A172 (cell line): ENCODE data around the gene SNX30. TPM values are rescaled to one million over a fixed set of nuclear protein-coding genes. Genes with fewer than 3 reads are reported as not detected.

Source experiments
- DNase-seq: peaks from one replicate; pipeline ENCODE4 v3.0.0-alpha.2; 2015; ENCODE audit warnings: low spot score
- total RNA-seq: library from RNA; depleted of rRNA; stranded (reverse); fragments of >200 nt; shearing (Covaris generic); gene quantifications from 2 replicates; pipeline ENCODE4 v1.2.3, GENCODE V29; 2014

Gene SNX30
- total RNA-seq, 1 experiment from 2014 or later: 11.8 TPM

- no peak for DNase-seq
Observed at GRCh38 chr9:112783551-112783954, 33.0 kb downstream of the SNX30 start.

DNA sequence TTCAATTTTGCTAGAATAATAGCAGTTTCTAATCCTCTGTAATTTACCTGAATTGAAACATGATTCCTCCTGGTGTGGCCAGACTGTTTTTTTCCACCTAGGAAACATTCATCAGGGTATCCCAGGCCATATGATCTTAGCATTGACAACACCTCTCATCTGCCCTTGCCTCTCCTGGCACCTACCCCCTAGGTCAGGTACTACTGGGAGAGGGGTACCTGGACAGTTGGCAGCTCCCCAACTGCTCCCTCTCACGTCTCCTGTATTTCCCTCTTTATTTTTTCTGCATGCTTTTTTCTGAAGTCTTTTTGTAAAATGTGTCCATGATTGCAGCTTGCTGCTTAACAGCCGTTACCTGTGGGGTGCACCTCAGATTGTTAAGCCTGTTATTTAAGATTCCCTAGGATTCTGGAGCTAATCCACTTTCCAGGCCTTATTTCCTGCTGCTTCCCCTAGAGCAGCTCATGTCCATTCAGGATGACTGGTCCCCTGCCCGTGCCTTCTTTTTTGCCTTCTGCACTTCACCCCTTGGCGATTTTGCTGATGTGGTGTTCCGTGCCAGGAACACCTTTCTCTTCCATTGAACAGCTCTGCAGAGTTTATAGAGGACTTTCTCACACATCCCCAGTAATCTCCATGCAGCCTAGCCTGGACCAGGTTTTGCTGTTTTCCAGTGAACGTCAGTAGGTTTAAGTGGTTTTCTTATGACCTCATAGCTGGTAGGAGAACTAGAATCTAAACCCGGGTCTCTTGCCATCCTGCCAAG lies 33.6 kb downstream of the SNX30 start:
- DNase-seq: no peak

- no peak for DNase-seq
Observed at GRCh38 chr9:112785986-112786385, 35.4 kb downstream of the SNX30 start.

GRCh38 chr9:112786829-112787520 lies 36.4 kb downstream of the SNX30 start:
- no peak for DNase-seq

GRCh38 chr9:112787978-112788377 lies 37.4 kb downstream of the SNX30 start:
- no peak for DNase-seq

GRCh38 chr9:112789473-112789872 lies 38.9 kb downstream of the SNX30 start:
- DNase-seq: no peak

DNA sequence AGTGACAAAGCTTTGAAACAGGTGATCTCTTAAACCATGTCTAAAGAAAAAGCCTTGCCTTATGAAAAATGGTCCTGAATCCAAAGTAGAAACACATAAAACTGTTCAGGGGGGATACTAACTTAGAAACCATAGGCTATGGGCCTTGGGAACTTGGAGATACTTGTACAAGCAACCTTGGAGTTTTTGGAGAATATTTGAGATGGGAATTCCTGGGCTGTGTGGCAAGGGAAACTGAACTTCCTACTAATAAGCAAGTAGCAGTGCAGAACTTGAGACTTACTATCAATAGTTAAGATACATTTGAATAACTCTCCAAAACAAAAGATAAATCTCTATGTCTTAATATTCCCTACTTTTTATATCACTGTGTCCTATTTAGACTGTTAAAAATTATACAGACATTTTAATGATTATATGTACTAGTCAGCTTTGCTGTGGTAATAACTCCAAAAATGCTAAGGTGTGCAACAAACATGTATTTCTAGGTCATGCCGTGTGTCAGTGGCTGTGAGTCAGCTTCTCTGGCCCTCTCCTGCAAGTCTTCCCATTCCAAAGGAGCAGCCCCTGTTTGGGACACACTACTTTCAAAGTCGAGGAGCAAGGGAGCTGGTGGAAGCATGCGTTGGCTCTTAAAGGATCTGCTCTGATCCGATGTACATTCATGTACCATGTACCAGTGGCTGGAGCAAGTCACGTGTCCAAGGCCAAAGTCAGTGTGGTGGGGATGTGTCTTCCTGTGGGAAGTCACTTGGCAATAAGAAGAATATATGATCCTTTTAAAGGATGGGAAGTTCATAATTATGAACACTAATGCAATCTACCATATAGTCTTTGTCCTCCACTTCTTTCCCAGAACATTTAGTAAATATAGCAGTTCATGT lies 39.6 kb downstream of the SNX30 start:
- DNase-seq: no peak

GRCh38 chr9:112792670-112793069 lies 42.1 kb downstream of the SNX30 start:
- DNase-seq: no peak

- peak; percentile 63 for DNase-seq
Observed at GRCh38 chr9:112793213-112793810, 42.8 kb downstream of the SNX30 start.

DNA sequence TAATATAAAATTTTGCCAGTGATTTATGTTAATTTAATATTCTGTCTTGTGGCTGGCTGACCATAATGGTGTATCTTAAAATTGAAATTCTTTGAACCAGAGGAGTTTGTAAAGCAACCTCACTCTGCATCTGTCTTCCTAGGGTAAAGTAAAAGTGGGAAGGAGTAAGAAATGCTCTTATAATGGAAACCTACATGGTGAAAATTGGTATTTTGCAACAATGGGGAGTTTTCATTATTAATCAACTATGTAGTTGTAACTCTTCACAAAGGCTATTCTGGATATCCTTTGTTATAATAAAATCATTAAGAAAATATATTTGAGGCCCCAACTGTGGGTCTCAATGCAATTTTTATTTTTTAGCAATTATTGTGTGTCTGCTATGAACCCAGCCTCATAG lies 44.2 kb downstream of the SNX30 start:
- DNase-seq: no peak

GRCh38 chr9:112795921-112796320 lies 45.4 kb downstream of the SNX30 start:
- DNase-seq: no peak

DNA sequence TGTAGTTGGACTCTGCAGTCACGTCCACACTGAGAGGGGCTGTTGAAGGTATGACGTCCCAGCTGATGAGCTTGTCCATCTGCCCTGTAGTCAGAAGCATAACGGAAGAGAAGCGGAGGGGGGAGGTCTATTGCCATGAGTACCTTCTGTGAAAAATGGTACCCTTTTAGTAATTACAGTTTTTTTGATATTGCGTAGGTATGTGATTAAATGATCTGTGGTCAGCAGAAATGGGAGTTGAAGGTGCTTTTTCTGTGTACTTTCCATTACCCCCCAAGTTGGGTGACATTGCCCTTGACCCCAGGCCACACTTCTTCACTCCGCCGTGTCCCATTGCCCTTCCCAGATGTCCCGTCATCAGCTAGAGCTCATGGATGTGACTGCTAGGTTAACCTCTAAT lies 45.9 kb downstream of the SNX30 start:
- no peak for DNase-seq

DNA sequence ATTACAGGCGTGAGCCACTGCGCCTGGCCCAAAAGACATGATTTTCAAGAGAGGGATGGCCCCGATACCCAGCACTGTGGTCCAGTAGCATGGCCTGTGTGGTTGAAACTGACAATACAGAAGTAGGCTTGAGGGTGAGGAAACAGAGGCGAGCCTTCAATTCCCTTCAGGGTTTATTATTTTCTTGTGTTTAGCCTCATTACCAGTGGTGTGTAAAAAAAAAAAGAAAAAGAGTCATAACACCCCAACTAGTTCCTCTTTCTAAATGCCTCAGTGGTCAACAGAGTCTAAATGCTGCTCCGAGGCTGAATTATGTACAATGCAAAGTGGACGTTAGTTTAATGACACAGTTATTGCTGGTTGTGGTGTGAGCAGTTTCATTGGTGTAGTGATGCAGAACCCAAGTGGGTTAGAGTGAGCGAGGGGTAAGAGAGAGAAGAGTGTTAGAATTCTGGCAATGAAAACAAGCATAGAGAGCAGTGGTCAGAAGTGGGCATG lies 58.8 kb downstream of the SNX30 start:
- no peak for DNase-seq

GRCh38 chr9:112809906-112810305 lies 59.3 kb downstream of the SNX30 start:
- no peak for DNase-seq

DNA sequence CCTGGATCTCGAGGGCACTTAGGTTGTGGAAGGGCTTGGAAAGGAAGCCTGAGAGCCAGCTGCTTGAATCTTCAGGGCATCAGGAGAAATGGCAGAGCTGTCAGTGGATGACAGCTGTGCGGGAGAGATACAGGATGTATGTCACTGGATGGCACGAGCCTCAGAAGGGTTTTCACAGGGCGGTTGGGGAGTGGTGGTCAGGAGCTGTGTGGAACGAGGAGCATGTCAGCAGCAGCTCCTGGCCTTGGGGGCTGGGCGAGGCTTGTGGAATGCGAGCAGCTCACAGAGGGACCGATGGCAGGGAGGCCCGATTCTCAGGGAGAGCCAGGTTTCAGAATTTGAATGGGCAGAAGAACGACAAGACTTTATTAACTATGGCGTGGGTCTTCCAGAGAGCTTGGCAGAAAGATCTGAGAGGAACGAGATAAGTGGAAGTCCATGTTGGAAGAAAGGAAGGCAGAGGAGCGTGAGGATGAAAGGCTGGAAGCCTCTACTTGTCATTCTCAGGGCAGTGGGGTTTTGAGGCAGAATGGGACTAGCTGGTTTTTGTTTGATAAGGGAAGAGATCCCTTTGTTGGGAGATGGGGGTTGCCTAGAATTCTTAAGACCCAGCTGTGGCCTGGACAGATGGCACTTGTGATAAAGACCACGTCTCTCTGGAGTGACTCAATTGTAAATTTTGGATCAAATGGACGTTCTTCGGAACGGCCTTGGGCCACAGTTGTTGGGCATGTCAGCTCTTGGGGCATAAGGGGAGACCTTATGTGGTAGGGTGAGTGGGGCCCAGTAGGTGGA lies 60.3 kb downstream of the SNX30 start:
- no peak for DNase-seq

- no peak for DNase-seq
Observed at GRCh38 chr9:112811518-112811917, 61.0 kb downstream of the SNX30 start.

GRCh38 chr9:112815868-112816267 lies 65.3 kb downstream of the SNX30 start:
- no peak for DNase-seq

GRCh38 chr9:112817860-112818203 lies 67.3 kb downstream of the SNX30 start:
- DNase-seq: no peak

DNA sequence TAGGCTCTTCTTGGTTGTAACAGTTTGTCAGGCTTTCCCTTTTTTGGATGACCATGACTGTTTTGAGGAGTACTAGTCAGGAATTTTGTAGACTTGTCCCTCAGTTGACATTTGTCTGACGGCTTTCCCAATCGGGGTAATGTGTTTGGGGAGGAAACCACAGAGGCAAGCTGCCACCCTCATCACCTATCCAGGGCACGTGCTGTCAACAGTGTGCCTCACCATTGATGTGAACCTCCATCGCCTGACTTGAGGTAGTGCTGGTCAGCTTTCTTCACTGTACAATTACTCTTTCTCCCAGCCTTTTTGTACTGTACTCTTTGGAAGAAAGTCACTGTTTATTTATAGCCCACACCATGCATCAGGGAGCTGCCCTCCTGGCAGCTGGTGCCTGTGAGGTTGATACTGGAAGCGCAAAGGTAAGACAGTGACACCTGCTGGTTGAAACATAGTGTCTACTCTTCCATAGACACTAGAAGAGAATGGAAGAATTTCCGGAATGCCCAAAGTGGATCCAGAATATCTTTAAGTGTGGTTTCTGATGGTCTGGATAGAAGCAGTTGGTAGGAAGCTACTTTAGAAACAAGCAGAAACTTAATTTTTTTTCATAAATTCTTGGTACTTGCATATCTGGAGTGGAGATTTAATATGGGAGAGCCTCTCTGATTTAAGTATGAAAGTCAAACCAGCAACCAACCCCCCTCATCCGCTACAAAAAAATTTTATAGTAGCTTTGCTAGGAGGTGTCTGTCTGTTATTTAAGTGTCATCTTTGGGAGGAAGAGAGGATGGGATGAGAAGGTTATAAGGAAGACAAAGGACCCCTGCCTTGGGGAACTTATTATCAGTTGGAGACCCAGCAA lies 69.3 kb downstream of the SNX30 start:
- peak; percentile 72 for DNase-seq

GRCh38 chr9:112820881-112821280 lies 70.3 kb downstream of the SNX30 start:
- no peak for DNase-seq
